HepG2 (cell line): Measurements from ENCODE around the gene SOWAHB.

Experiments used
- CSRNP1 ChIP-seq: sonication (generic); formaldehyde crosslinking; IDR thresholded peaks from 2 replicates; pipeline ENCODE4 v1.8.1; 2023; ENCODE audit warnings: mild to moderate bottlenecking, missing genetic modification reagents
- CTCF ChIP-seq: sonication (generic); formaldehyde crosslinking; IDR thresholded peaks from 2 replicates; pipeline ENCODE4 v1.5.0; 2020; ENCODE audit warnings: mild to moderate bottlenecking, missing genetic modification reagents, moderate library complexity
- GPN1 ChIP-seq: sonication (generic); formaldehyde crosslinking; IDR thresholded peaks from 2 replicates; pipeline ENCODE4 v1.5.1; 2020; ENCODE audit warnings: missing genetic modification reagents, borderline replicate concordance
- PBX2 ChIP-seq: IDR thresholded peaks from 2 replicates; pipeline ENCODE4 v1.6.1; 2016; ENCODE audit warnings: control low read depth
- TCF7L2 ChIP-seq: IDR thresholded peaks from 2 replicates; pipeline ENCODE4 v1.6.1; 2011; ENCODE audit warnings: mild to moderate bottlenecking, low read depth, low read length, moderate library complexity
- ZNF432 ChIP-seq: sonication (generic); formaldehyde crosslinking; IDR thresholded peaks from 2 replicates; pipeline ENCODE4 v1.5.0; 2020; ENCODE audit warnings: missing genetic modification reagents, mild to moderate bottlenecking, borderline replicate concordance

- TF ChIP-seq PBX2 (CRISPR knock-in tag) (no peak), CTCF (CRISPR knock-in tag) (no peak), TCF7L2 (no peak), ZNF432 (CRISPR knock-in tag) (no peak), GPN1 (CRISPR knock-in tag) (no peak), CSRNP1 (CRISPR knock-in tag) (no peak)
These were observed 40.9 kb downstream of the SOWAHB start for GRCh38 chr4:76857074-76857409.
